ELR (cell line): ENCODE data around the gene C6orf15.

Experiments
- DNase-seq: peaks from one replicate; pipeline ENCODE4 v3.0.0-alpha.2; 2015; ENCODE audit warnings: low read depth

C6orf15 gene

GRCh38 chr6:31130751-31131150 is 18.4 kb upstream of the C6orf15 start:
- DNase-seq, result no peak

GRCh38 chr6:31129130-31129529 is 16.8 kb upstream of the C6orf15 start:
- no peak for DNase-seq

- peak; percentile 65 for DNase-seq
These were observed 15.8 kb upstream of the C6orf15 start for GRCh38 chr6:31128093-31128676.

- no peak for DNase-seq
These were observed 14.2 kb upstream of the C6orf15 start for GRCh38 chr6:31126396-31127175.

- peak; percentile 79 for DNase-seq
These were observed 13.4 kb upstream of the C6orf15 start for GRCh38 chr6:31125586-31126363.

GRCh38 chr6:31125162-31125561 is 12.8 kb upstream of the C6orf15 start:
- DNase-seq, result no peak

GRCh38 chr6:31122791-31123706 is 10.7 kb upstream of the C6orf15 start:
- DNase-seq, result peak; percentile 82

GRCh38 chr6:31121131-31121790 is 8.9 kb upstream of the C6orf15 start:
- no peak for DNase-seq

GRCh38 chr6:31120151-31120915 is 8.0 kb upstream of the C6orf15 start, which contains the start of gene CDSN:
TSS of gene CDSN (minus strand) at chr6:31120446. CDS start at chr6:31120419, 27 bp downstream.
- DNase-seq, result no peak

GRCh38 chr6:31118178-31118577 is 5.8 kb upstream of the C6orf15 start:
- DNase-seq, result no peak

GRCh38 chr6:31116661-31117385 is 4.4 kb upstream of the C6orf15 start:
- no peak for DNase-seq

- DNase-seq, result no peak
These were observed 3.7 kb upstream of the C6orf15 start for GRCh38 chr6:31115941-31116560.

- DNase-seq, result peak; percentile 79
These were observed 2.8 kb upstream of the C6orf15 start for GRCh38 chr6:31114970-31115849.

GRCh38 chr6:31114541-31114878 is 2.1 kb upstream of the C6orf15 start, which contains the start of gene PSORS1C1:
TSS of gene PSORS1C1 (plus strand) at chr6:31114800. CDS start at chr6:31129633, 14,833 bp downstream.
- DNase-seq, result peak; percentile 96

GRCh38 chr6:31113861-31114540 is 1.6 kb upstream of the C6orf15 start:
- no peak for DNase-seq

- no peak for DNase-seq
These were observed 663 bp downstream of the C6orf15 start for GRCh38 chr6:31111712-31112111.

- no peak for DNase-seq
These were observed 1.4 kb downstream of the C6orf15 start for GRCh38 chr6:31110825-31111582.
